HCT116 (cell line): Measurements from ENCODE around the gene ALX4.

Source experiments
- CEBPB ChIP-seq: IDR thresholded peaks from 2 replicates; pipeline ENCODE4 v1.6.1; 2012; ENCODE audit warnings: low read depth
- CTCF ChIP-seq, 3 experiments: fragments of 200-600 bp in 1 of 3; sonication (generic) in 1 of 3; IDR thresholded peaks in 2 of 3; conservative IDR thresholded peaks in 1 of 3; 2 replicates each; pipeline ENCODE4 v1.5.1; 2012 to 2017; ENCODE audit warnings: low read depth in 2 of 3, low read length in 2 of 3, antibody characterized with exemption in 1 of 3, borderline replicate concordance in 1 of 3, control low read depth in 1 of 3, mild to moderate bottlenecking in 1 of 3, mixed read lengths in 1 of 3, mixed run types in 1 of 3, moderate library complexity in 1 of 3; ENCODE audit not compliant: insufficient read depth in 1 of 3
- EGR1 ChIP-seq: IDR thresholded peaks from 2 replicates; pipeline ENCODE4 v1.6.1; 2012; ENCODE audit warnings: low read depth
- EZH2 ChIP-seq: fragments of 200-600 bp; sonication (generic); IDR thresholded peaks from 2 replicates; pipeline ENCODE4 v1.6.1; 2017; ENCODE audit warnings: antibody characterized with exemption, mixed run types
- EZH2phosphoT487 ChIP-seq: fragments of 200-600 bp; IDR thresholded peaks from 2 replicates; pipeline ENCODE4 v1.6.1; 2018; ENCODE audit warnings: antibody characterized with exemption, borderline replicate concordance
- POLR2A ChIP-seq: IDR thresholded peaks from 2 replicates; pipeline ENCODE4 v1.7.0; 2011; ENCODE audit warnings: borderline replicate concordance; ENCODE audit not compliant: insufficient read depth, insufficient read length; ENCODE audit errors: extremely low read depth
- POLR2AphosphoS5 ChIP-seq: IDR thresholded peaks from 2 replicates; pipeline ENCODE4 v1.6.1; 2011; ENCODE audit warnings: mild to moderate bottlenecking, low read depth, low read length, moderate library complexity
- YY1 ChIP-seq: IDR thresholded peaks from 2 replicates; pipeline ENCODE4 v1.6.1; 2011; ENCODE audit warnings: low read length, low read depth, moderate library complexity, mild to moderate bottlenecking; ENCODE audit not compliant: insufficient replicate concordance; ENCODE audit errors: extremely low read depth
- TF ChIP-seq, protein P1 (sequence below): IDR thresholded peaks from 2 replicates; pipeline ENCODE4 v1.6.1; 2012; ENCODE audit warnings: low read depth

- no peak for TF ChIP-seq CTCF (IDR thresholded peaks at IDR 0.05 in 2 of 3, conservative IDR thresholded peaks at IDR 0.05 in 1 of 3; ENCODE audit: borderline replicate concordance in 1 of 3, insufficient read depth in 1 of 3, low read depth in 2 of 3, low read length in 2 of 3)
- TF ChIP-seq YY1, result no peak
- no peak for TF ChIP-seq CEBPB
- no peak for TF ChIP-seq POLR2A
- TF ChIP-seq EGR1, result no peak
- TF ChIP-seq POLR2AphosphoS5, result no peak
- no peak for TF ChIP-seq EZH2
- TF ChIP-seq EZH2phosphoT487, result no peak
- TF ChIP-seq, protein P1, sequence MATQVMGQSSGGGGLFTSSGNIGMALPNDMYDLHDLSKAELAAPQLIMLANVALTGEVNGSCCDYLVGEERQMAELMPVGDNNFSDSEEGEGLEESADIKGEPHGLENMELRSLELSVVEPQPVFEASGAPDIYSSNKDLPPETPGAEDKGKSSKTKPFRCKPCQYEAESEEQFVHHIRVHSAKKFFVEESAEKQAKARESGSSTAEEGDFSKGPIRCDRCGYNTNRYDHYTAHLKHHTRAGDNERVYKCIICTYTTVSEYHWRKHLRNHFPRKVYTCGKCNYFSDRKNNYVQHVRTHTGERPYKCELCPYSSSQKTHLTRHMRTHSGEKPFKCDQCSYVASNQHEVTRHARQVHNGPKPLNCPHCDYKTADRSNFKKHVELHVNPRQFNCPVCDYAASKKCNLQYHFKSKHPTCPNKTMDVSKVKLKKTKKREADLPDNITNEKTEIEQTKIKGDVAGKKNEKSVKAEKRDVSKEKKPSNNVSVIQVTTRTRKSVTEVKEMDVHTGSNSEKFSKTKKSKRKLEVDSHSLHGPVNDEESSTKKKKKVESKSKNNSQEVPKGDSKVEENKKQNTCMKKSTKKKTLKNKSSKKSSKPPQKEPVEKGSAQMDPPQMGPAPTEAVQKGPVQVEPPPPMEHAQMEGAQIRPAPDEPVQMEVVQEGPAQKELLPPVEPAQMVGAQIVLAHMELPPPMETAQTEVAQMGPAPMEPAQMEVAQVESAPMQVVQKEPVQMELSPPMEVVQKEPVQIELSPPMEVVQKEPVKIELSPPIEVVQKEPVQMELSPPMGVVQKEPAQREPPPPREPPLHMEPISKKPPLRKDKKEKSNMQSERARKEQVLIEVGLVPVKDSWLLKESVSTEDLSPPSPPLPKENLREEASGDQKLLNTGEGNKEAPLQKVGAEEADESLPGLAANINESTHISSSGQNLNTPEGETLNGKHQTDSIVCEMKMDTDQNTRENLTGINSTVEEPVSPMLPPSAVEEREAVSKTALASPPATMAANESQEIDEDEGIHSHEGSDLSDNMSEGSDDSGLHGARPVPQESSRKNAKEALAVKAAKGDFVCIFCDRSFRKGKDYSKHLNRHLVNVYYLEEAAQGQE, result no peak
Observed at GRCh38 chr11:44274404-44274803, 35.5 kb downstream of the ALX4 start.
